ENCODE data around the gene C2CD2L. TPM values are rescaled to one million over a fixed set of nuclear protein-coding genes. Genes with fewer than 3 reads are reported as not detected.
A peak's percentile ranks its signal among the peaks of the same experiment; 100 is the strongest.
"Not testable (repeated sequence)": the region's sequence is repeated elsewhere in the genome, so short reads cannot be mapped to it uniquely, and the experiment has no call there.

Gene C2CD2L
- total and polyA plus RNA-seq, 7 donors = 5.3 to 22.6 (median 6.0) TPM

GRCh38 chr11:119099711-119100110 lies 7.4 kb upstream of the C2CD2L start:
- H3K4me3 ChIP-seq = no peak overlapping the region
- intact Hi-C loops (cut with DNase I) = loop anchor here (5.0 kb wide), 2 partner anchors 82 to 108 kb away; partner anchors contain the start of genes CBL, RPS25 and TRAPPC4
- DNase-seq = no peak

DNA sequence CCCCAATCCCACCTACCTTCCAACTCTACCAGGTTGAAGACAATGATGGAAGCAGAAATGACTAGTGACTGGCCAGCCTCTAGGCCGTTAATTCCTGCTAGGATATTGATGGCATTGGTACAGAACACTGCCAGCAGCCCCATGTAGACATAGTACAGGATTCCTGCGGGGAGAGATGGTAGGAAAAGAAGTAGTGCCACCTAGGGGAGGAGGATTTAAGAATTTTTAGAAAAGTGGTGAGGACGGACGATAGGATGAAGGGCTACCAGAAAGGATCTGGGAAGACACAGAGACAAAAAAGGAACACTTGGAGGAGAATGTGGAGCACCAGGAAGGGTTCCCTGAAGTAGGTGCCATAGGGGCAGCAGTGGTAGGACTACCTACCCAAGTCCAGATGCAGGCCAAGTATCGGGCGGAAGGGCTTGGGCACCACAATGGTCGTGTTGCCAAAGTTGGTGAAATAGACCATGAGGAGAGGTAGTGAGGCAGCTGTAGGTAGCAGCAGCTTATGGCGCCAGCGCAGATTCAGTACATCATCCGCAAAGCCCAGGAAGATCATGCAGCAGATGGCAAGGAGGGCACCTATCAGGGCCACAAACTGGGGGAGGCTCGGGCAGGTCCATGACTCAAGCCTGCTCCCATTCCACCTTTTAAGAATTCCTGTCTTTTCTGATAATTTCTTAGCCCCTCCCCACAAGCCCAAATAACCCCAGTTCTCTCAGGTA lies 6.7 kb upstream of the C2CD2L start:
- Histone ChIP-seq H3K27me3 (no peaks in the 10 kb centered on the region), H3K9me3 (no peaks in the 10 kb centered on the region), H3K4me3 (peak overlapping the region in 3 of 4 donors; percentile 78 to 82 (median 79)), H3K27ac (peak overlapping the region in 1 of 4 donors; percentile 84), H3K4me1 (peaks cover 0 to 31% (median 28%) of the 10 kb centered on the region in 4 donors), H3K36me3 (peaks cover 7 to 24% (median 9%) of the 10 kb centered on the region in 4 donors)
- TF ChIP-seq, protein P1, sequence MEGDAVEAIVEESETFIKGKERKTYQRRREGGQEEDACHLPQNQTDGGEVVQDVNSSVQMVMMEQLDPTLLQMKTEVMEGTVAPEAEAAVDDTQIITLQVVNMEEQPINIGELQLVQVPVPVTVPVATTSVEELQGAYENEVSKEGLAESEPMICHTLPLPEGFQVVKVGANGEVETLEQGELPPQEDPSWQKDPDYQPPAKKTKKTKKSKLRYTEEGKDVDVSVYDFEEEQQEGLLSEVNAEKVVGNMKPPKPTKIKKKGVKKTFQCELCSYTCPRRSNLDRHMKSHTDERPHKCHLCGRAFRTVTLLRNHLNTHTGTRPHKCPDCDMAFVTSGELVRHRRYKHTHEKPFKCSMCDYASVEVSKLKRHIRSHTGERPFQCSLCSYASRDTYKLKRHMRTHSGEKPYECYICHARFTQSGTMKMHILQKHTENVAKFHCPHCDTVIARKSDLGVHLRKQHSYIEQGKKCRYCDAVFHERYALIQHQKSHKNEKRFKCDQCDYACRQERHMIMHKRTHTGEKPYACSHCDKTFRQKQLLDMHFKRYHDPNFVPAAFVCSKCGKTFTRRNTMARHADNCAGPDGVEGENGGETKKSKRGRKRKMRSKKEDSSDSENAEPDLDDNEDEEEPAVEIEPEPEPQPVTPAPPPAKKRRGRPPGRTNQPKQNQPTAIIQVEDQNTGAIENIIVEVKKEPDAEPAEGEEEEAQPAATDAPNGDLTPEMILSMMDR (IDR thresholded peaks at IDR 0.05) = no peak
- TF ChIP-seq POLR2AphosphoS5 (IDR thresholded peaks at IDR 0.05) (no peak), POLR2A (IDR thresholded peaks at IDR 0.05) (no peak), EP300 (IDR thresholded peaks at IDR 0.05) (no peak)
- intact Hi-C loops (cut with DNase I) = loop anchor here (5.0 kb wide), 1 partner anchor 107 kb away; the partner anchor contains the start of gene CBL
- WGBS, 2 donors = 45 to 54% methylated on average over 11 of the region's 11 CpGs
- DNase-seq = no peak

More at GRCh38 chr11:119099711-119100110, 7.4 kb upstream of the C2CD2L start:
- H3K36me3 ChIP-seq = peaks cover 7 to 24% (median 9%) of the 10 kb centered on the region in 4 donors
- H3K4me1 ChIP-seq = peaks cover 0 to 36% (median 28%) of the 10 kb centered on the region in 4 donors
- H3K27me3 ChIP-seq = no peaks in the 10 kb centered on the region
- no peaks in the 10 kb centered on the region for H3K9me3 ChIP-seq
- 70 to 73% methylated on average over 6 of the region's 6 CpGs for WGBS, 2 donors
- H3K27ac ChIP-seq = no peak overlapping the region
- TF ChIP-seq EP300 (IDR thresholded peaks at IDR 0.05) = no peak
- TF ChIP-seq, protein P1 (IDR thresholded peaks at IDR 0.05) = no peak
- no peak for TF ChIP-seq POLR2AphosphoS5 (IDR thresholded peaks at IDR 0.05)
- TF ChIP-seq POLR2A (IDR thresholded peaks at IDR 0.05) = no peak

DNA sequence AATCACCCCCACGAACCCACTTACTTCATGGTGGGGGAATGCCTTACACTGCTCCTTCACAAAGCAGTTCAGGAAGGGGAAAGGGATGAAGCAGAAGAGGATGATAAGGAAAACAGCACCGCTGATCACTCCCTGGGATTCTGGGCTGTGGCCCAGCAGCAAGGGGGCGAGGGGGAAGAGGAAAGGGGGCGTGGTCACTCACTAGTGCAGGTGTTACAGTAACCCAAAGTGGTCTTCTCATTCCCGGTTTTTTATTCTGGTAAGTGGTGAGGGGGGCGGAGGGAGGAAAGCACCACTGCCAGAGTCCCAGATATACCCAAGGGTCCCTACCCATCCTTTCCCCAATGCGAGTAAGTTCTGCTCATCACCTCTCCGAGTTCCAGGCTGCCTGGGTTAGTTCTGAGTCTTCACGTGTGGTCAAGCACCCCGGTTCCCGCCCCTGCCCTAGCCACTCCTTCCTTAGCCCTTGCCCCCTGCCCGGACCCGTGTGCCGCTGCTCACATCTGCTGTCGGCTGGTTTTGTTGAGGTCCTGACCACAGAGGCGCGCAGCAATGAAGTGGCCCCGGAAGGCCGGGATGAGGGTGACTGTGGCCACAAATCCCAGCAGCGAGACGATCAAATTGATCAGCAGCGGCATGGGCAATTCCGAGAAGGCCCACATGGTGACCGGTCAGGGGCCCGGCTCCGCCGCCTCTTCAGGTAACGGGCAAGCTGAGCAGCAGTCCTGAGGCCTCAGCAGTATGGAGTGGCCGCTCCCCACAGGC lies 6.0 kb upstream of the C2CD2L start:
- 0 to 2% methylated on average over 29 of the region's 29 CpGs for WGBS, 2 donors
- intact Hi-C loops (cut with DNase I) = loop anchor here (5.0 kb wide), 1 partner anchor 106 kb away; the partner anchor contains the start of gene CBL
- TF ChIP-seq POLR2AphosphoS5 (IDR thresholded peaks at IDR 0.05) = no peak
- TF ChIP-seq, protein P1 (IDR thresholded peaks at IDR 0.05) = peak in 2 of 4 experiments; percentile 14 to 33

GRCh38 chr11:119101759-119102423 lies 5.3 kb upstream of the C2CD2L start, which contains the start of gene DPAGT1:
TSS of gene DPAGT1 (minus strand) at chr11:119101853. CDS start at chr11:119101655, 198 bp downstream.
- H3K36me3 ChIP-seq = peaks cover 7 to 18% (median 9%) of the 10 kb centered on the region in 4 donors
- H3K27ac ChIP-seq = peak within 1 kb of the TSS; percentile 84 to 92 (median 90)
- TF ChIP-seq POLR2A (IDR thresholded peaks at IDR 0.05) (peak in 1 of 2 donors; percentile 37), EP300 (IDR thresholded peaks at IDR 0.05) (no peak), POLR2AphosphoS5 (IDR thresholded peaks at IDR 0.05) (peak in 3 of 4 donors; percentile 47 to 71 (median 58))
- TF ChIP-seq, protein P1 (IDR thresholded peaks at IDR 0.05) = peak in 1 of 4 experiments; percentile 1
- intact Hi-C loops (cut with DNase I) = loop anchor here (5.0 kb wide), 1 partner anchor 105 kb away; the partner anchor contains the start of gene CBL
- no peaks in the 10 kb centered on the region for H3K9me3 ChIP-seq
- peak within 1 kb of the TSS; percentile 77 to 82 (median 78) for H3K4me3 ChIP-seq
- DNase-seq = peak; percentile 97
- 0 to 1% methylated on average over 32 of the region's 32 CpGs for WGBS, 2 donors
- H3K27me3 ChIP-seq = no peaks in the 10 kb centered on the region
- H3K4me1 ChIP-seq = peaks cover 0 to 36% (median 32%) of the 10 kb centered on the region in 4 donors

More for the DNA sequence above, 6.0 kb upstream of the C2CD2L start:
- no peak for DNase-seq
- H3K4me3 ChIP-seq = peak overlapping the region; percentile 77 to 82 (median 78)
- H3K36me3 ChIP-seq = peaks cover 7 to 24% (median 9%) of the 10 kb centered on the region in 4 donors
- H3K4me1 ChIP-seq = peaks cover 0 to 29% (median 26%) of the 10 kb centered on the region in 4 donors
- H3K9me3 ChIP-seq = no peaks in the 10 kb centered on the region
- no peaks in the 10 kb centered on the region for H3K27me3 ChIP-seq
- peak overlapping the region; percentile 84 to 92 (median 90) for H3K27ac ChIP-seq

DNA sequence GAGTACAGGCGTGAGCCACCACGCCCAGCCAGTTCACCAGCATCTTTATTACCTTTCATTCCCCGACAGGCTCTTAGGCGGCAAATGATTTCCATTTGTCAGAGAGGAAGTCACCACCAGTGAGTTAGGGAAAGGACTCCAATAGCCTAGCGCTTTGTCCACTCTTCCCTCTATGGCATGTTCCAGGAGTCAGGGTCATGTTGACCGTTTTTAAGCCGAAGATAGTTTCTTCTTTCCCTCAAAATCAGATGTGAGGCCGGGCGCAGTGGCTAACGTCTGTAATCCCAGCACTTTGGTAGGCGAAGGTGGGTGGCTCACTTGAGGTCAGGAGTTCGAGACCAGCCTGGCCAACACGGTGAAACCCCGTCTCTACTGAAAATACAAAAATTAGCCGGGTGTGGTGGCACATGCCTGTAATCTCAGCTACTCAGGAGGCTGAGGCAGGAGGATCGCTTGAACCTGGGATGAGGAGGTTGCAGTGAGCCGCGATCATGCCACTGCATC lies 3.9 kb upstream of the C2CD2L start:
- intact Hi-C loops (cut with DNase I) = loop anchor here (5.0 kb wide), 1 partner anchor 104 kb away; the partner anchor contains the start of gene CBL

More for the DNA sequence above, 3.9 kb upstream of the C2CD2L start:
- WGBS, 2 donors = 68 to 87% methylated on average over 18 of the region's 18 CpGs
- DNase-seq, H3K9me3 ChIP-seq, H3K27me3 ChIP-seq, H3K36me3 ChIP-seq: not testable (repeated sequence)
- Histone ChIP-seq H3K4me1 (peaks cover 0 to 42% (median 37%) of the 10 kb centered on the region in 4 donors), H3K4me3 (peak overlapping the region in 3 of 4 donors; percentile 78 to 82 (median 79)), H3K27ac (peak overlapping the region; percentile 84 to 92 (median 90))
